NCI-H526 (cell line): Measurements from ENCODE around the gene ZMIZ2.
"Not testable (repeated sequence)": the region's sequence is repeated elsewhere in the genome, so short reads cannot be mapped to it uniquely, and the experiment has no call there.

ENCODE experiments used
- DNase-seq, 2 experiments: peaks; one replicate each; lab custom pipeline; 2025; lab: John Stamatoyannopoulos, UW

ZMIZ2 gene

GRCh38 chr7:44803828-44804519 is 55.3 kb downstream of the ZMIZ2 start:
- not testable (repeated sequence) for DNase-seq

DNA sequence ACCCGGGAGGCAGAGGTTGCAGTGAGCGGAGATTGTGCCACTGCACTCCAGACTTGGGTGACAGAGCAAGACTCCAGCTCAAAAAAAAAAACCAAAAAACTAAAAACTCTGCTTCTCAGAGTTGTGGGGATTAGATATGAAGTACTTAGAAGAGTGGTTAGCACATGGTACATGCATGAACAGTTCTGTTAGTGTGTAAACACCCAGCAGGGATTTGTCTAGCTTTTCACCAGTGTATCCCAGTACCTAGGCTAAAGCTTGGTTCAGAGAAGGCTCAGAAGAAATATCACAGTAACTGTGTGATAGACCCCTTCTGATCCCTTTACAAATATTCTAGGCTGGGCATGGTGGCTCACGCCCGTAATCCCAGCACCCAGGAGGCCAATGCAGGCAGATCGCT is 57.3 kb downstream of the ZMIZ2 start:
- no peak for DNase-seq

- no peak for DNase-seq
Observed at GRCh38 chr7:44808914-44809393, 60.3 kb downstream of the ZMIZ2 start.

GRCh38 chr7:44811093-44811492 is 62.4 kb downstream of the ZMIZ2 start:
- DNase-seq, result no peak

- no peak for DNase-seq
Observed at GRCh38 chr7:44811571-44811970, 62.9 kb downstream of the ZMIZ2 start.

GRCh38 chr7:44814919-44815318 is 66.3 kb downstream of the ZMIZ2 start:
- DNase-seq, result no peak

DNA sequence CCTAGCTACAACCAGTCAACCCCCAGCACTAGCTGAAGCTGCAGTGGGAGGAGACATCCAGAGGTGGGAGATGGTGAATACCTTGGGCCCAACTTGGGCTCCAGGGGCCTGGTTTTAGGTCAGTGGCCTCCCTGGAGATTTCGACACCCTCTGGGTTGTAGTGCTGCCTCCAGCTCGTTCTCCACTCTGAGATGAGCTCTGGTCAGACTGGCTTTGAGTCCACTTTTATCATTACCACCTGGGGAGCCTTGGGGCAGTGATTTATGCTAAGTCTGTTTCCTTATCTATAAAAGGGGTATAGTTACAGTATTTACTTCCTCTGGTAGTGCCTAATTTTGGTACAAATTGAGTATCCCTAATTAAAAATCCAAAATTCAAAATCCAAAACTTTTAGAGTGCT is 70.6 kb downstream of the ZMIZ2 start:
- DNase-seq, result no peak
